ENCODE data around the gene BGLAP.

Gene BGLAP

GRCh38 chr1:156257711-156258110, 15.7 kb downstream of the BGLAP start:
- no peak for DNase-seq (ENCODE audit: low read depth in 2 of 2)

GRCh38 chr1:156258859-156259258, 16.9 kb downstream of the BGLAP start:
- no peak for DNase-seq (ENCODE audit: low read depth in 2 of 2)

- DNase-seq (ENCODE audit: low read depth in 2 of 2) = no peak
These were observed 17.8 kb downstream of the BGLAP start for GRCh38 chr1:156259805-156260204.

- DNase-seq (ENCODE audit: low read depth in 2 of 2) = no peak
These were observed 18.9 kb downstream of the BGLAP start for GRCh38 chr1:156260896-156261295.

- no peak for DNase-seq (ENCODE audit: low read depth in 2 of 2)
These were observed 20.7 kb downstream of the BGLAP start for GRCh38 chr1:156262461-156263287.

- no peak for DNase-seq (ENCODE audit: low read depth in 2 of 2)
These were observed 21.3 kb downstream of the BGLAP start for GRCh38 chr1:156263288-156263655.

- DNase-seq (ENCODE audit: low read depth in 2 of 2) = no peak
These were observed 24.1 kb downstream of the BGLAP start for GRCh38 chr1:156266051-156266450.

GRCh38 chr1:156268336-156268735, 26.4 kb downstream of the BGLAP start:
- DNase-seq (ENCODE audit: low read depth in 2 of 2) = no peak

GRCh38 chr1:156270314-156270713, 28.3 kb downstream of the BGLAP start:
- DNase-seq (ENCODE audit: low read depth in 2 of 2) = no peak

- no peak for DNase-seq (ENCODE audit: low read depth in 2 of 2)
These were observed 34.5 kb downstream of the BGLAP start for GRCh38 chr1:156276532-156276931.

- DNase-seq (ENCODE audit: low read depth in 2 of 2) = no peak
These were observed 35.0 kb downstream of the BGLAP start for GRCh38 chr1:156276966-156277381.

- no peak for DNase-seq (ENCODE audit: low read depth in 2 of 2)
These were observed 37.9 kb downstream of the BGLAP start for GRCh38 chr1:156279837-156280236.

- DNase-seq (ENCODE audit: low read depth in 2 of 2) = peak; percentile 42 to 49
These were observed 39.3 kb downstream of the BGLAP start for GRCh38 chr1:156281281-156281680.

- DNase-seq (ENCODE audit: low read depth in 2 of 2) = peak in 1 of 2 donors; percentile 22
These were observed 39.9 kb downstream of the BGLAP start for GRCh38 chr1:156281693-156282478.

- DNase-seq (ENCODE audit: low read depth in 2 of 2) = peak; percentile 94 to 97
These were observed 40.7 kb downstream of the BGLAP start, which contains the start of gene SMG5 for GRCh38 chr1:156282479-156283222. TSS of gene SMG5 (minus strand) at chr1:156282825. CDS start at chr1:156282680, 145 bp downstream.

- no peak for DNase-seq (ENCODE audit: low read depth in 2 of 2)
These were observed 41.5 kb downstream of the BGLAP start for GRCh38 chr1:156283521-156283920.

GRCh38 chr1:156284112-156284511, 42.1 kb downstream of the BGLAP start, which contains the start of gene TMEM79:
TSS of gene TMEM79 (plus strand) at chr1:156284325. CDS start at chr1:156285227, 902 bp downstream.
- DNase-seq (ENCODE audit: low read depth in 2 of 2) = no peak

GRCh38 chr1:156284757-156285156, 42.8 kb downstream of the BGLAP start:
- DNase-seq (ENCODE audit: low read depth in 2 of 2) = no peak

GRCh38 chr1:156285437-156285836, 43.5 kb downstream of the BGLAP start:
- DNase-seq (ENCODE audit: low read depth in 2 of 2) = no peak

- no peak for DNase-seq (ENCODE audit: low read depth in 2 of 2)
These were observed 44.1 kb downstream of the BGLAP start for GRCh38 chr1:156286061-156286460.

GRCh38 chr1:156289857-156290256, 47.9 kb downstream of the BGLAP start:
- no peak for DNase-seq (ENCODE audit: low read depth in 2 of 2)
